Cerebellar cortex (tissue), 1 donor: ENCODE measurements around the gene PSMB7.

ENCODE experiments used
- DNase-seq: peaks from one replicate; pipeline ENCODE4 v3.0.0-alpha.2; 2015; ENCODE audit warnings: low spot score

Gene PSMB7

GRCh38 chr9:124345063-124345462, 70.2 kb downstream of the PSMB7 start:
- DNase-seq: no peak

GRCh38 chr9:124344291-124345050, 70.8 kb downstream of the PSMB7 start:
- DNase-seq: no peak

- DNase-seq: no peak
Measured at GRCh38 chr9:124343533-124344290, 71.5 kb downstream of the PSMB7 start.

GRCh38 chr9:124342776-124343485, 72.3 kb downstream of the PSMB7 start:
- peak; percentile 22 for DNase-seq

- no peak for DNase-seq
Measured at GRCh38 chr9:124342402-124342775, 72.9 kb downstream of the PSMB7 start.

GRCh38 chr9:124341455-124342170, 73.6 kb downstream of the PSMB7 start:
- DNase-seq: no peak

- DNase-seq: no peak
Measured at GRCh38 chr9:124340219-124341069, 74.8 kb downstream of the PSMB7 start.

GRCh38 chr9:124339603-124340146, 75.6 kb downstream of the PSMB7 start:
- no peak for DNase-seq

GRCh38 chr9:124337562-124337961, 77.7 kb downstream of the PSMB7 start:
- no peak for DNase-seq

GRCh38 chr9:124335320-124335707, 79.9 kb downstream of the PSMB7 start:
- no peak for DNase-seq

- no peak for DNase-seq
Measured at GRCh38 chr9:124334568-124335319, 80.5 kb downstream of the PSMB7 start.

- DNase-seq: no peak
Measured at GRCh38 chr9:124333203-124333579, 82.1 kb downstream of the PSMB7 start.

- no peak for DNase-seq
Measured at GRCh38 chr9:124332361-124333202, 82.7 kb downstream of the PSMB7 start.

- DNase-seq: no peak
Measured at GRCh38 chr9:124331580-124331979, 83.7 kb downstream of the PSMB7 start.

GRCh38 chr9:124330011-124330697, 85.1 kb downstream of the PSMB7 start:
- no peak for DNase-seq

GRCh38 chr9:124329206-124329792, 85.9 kb downstream of the PSMB7 start:
- no peak for DNase-seq

GRCh38 chr9:124328285-124328684, 87.0 kb downstream of the PSMB7 start:
- DNase-seq: no peak

GRCh38 chr9:124327491-124327890, 87.8 kb downstream of the PSMB7 start:
- DNase-seq: no peak
